ENCODE results near the gene SWAP70. TPM values are rescaled to one million over a fixed set of nuclear protein-coding genes. Genes with fewer than 3 reads are reported as not detected.

SWAP70 gene
- total and polyA plus RNA-seq, 2 of the 13 experiments (the other 11 are each of a cell fraction or from before 2014, with no cell fraction given) = 4.6 to 8.7 TPM

GRCh38 chr11:9784602-9785315 lies 120.9 kb downstream of the SWAP70 start (continued):
- no peak for TF ChIP-seq ZNF256 (CRISPR knock-in tag; conservative IDR thresholded peaks at IDR 0.05)
- TF ChIP-seq, protein P1, sequence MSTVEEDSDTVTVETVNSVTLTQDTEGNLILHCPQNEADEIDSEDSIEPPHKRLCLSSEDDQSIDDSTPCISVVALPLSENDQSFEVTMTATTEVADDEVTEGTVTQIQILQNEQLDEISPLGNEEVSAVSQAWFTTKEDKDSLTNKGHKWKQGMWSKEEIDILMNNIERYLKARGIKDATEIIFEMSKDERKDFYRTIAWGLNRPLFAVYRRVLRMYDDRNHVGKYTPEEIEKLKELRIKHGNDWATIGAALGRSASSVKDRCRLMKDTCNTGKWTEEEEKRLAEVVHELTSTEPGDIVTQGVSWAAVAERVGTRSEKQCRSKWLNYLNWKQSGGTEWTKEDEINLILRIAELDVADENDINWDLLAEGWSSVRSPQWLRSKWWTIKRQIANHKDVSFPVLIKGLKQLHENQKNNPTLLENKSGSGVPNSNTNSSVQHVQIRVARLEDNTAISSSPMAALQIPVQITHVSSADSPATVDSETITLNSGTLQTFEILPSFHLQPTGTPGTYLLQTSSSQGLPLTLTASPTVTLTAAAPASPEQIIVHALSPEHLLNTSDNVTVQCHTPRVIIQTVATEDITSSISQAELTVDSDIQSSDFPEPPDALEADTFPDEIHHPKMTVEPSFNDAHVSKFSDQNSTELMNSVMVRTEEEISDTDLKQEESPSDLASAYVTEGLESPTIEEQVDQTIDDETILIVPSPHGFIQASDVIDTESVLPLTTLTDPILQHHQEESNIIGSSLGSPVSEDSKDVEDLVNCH (CRISPR knock-in tag; IDR thresholded peaks at IDR 0.05) = no peak
- TF ChIP-seq TBL1XR1 (IDR thresholded peaks at IDR 0.05; ENCODE audit: borderline replicate concordance, low read length, partially characterized antibody) = no peak
- TF ChIP-seq, protein P2, sequence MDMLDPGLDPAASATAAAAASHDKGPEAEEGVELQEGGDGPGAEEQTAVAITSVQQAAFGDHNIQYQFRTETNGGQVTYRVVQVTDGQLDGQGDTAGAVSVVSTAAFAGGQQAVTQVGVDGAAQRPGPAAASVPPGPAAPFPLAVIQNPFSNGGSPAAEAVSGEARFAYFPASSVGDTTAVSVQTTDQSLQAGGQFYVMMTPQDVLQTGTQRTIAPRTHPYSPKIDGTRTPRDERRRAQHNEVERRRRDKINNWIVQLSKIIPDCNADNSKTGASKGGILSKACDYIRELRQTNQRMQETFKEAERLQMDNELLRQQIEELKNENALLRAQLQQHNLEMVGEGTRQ (IDR thresholded peaks at IDR 0.05; ENCODE audit: low read depth, low read length) = no peak
- TF ChIP-seq, protein P2 (CRISPR knock-in tag; IDR thresholded peaks at IDR 0.05; ENCODE audit: borderline replicate concordance) = no peak
- TF ChIP-seq, protein P3, sequence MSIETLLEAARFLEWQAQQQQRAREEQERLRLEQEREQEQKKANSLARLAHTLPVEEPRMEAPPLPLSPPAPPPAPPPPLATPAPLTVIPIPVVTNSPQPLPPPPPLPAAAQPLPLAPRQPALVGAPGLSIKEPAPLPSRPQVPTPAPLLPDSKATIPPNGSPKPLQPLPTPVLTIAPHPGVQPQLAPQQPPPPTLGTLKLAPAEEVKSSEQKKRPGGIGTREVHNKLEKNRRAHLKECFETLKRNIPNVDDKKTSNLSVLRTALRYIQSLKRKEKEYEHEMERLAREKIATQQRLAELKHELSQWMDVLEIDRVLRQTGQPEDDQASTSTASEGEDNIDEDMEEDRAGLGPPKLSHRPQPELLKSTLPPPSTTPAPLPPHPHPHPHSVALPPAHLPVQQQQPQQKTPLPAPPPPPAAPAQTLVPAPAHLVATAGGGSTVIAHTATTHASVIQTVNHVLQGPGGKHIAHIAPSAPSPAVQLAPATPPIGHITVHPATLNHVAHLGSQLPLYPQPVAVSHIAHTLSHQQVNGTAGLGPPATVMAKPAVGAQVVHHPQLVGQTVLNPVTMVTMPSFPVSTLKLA (IDR thresholded peaks at IDR 0.05) = no peak
- TF ChIP-seq ZNF720 (CRISPR knock-in tag; IDR thresholded peaks at IDR 0.05) = no peak
- TF ChIP-seq SP1 (IDR thresholded peaks at IDR 0.05) = no peak
- TF ChIP-seq SP1 (CRISPR knock-in tag; IDR thresholded peaks at IDR 0.05) = no peak
- no peak for TF ChIP-seq ZNF800 (CRISPR knock-in tag; IDR thresholded peaks at IDR 0.05)
- TF ChIP-seq RXRB (CRISPR knock-in tag; IDR thresholded peaks at IDR 0.05; ENCODE audit: borderline replicate concordance) = no peak
